T-helper 9 cell (primary cell): ENCODE measurements around the gene PRDM4.
"Not testable (repeated sequence)": the region's sequence is repeated elsewhere in the genome, so short reads cannot be mapped to it uniquely, and the experiment has no call there.

Experiments used
- DNase-seq: peaks from one replicate; pipeline ENCODE4 v3.0.0-alpha.2; 2020

The PRDM4 gene

GRCh38 chr12:107774349-107775029 lies 13.6 kb upstream of the PRDM4 start, which contains the start of gene ASCL4:
Gene ASCL4 (plus strand): TSS chr12:107774704. CDS start chr12:107775219, 515 bp downstream.
- no peak for DNase-seq

GRCh38 chr12:107767466-107767865 lies 6.5 kb upstream of the PRDM4 start:
- DNase-seq, result no peak

GRCh38 chr12:107765316-107765715 lies 4.4 kb upstream of the PRDM4 start:
- DNase-seq, result no peak

GRCh38 chr12:107764626-107765025 lies 3.7 kb upstream of the PRDM4 start:
- no peak for DNase-seq

- DNase-seq, result no peak
Measured at GRCh38 chr12:107762874-107763273, 1.9 kb upstream of the PRDM4 start.

- DNase-seq, result no peak
Measured at GRCh38 chr12:107761502-107761904, 566 bp upstream of the PRDM4 start.

- peak; percentile 22 for DNase-seq
Measured at GRCh38 chr12:107760207-107760808, 629 bp downstream of the PRDM4 start.

GRCh38 chr12:107759410-107759809 lies 1.5 kb downstream of the PRDM4 start:
- no peak for DNase-seq

GRCh38 chr12:107749083-107749482 lies 11.9 kb downstream of the PRDM4 start:
- no peak for DNase-seq

- DNase-seq, result no peak
Measured at GRCh38 chr12:107748472-107748871, 12.5 kb downstream of the PRDM4 start.

GRCh38 chr12:107736914-107737313 lies 24.0 kb downstream of the PRDM4 start:
- no peak for DNase-seq

- DNase-seq, result no peak
Measured at GRCh38 chr12:107735763-107736162, 25.2 kb downstream of the PRDM4 start.

- DNase-seq, result no peak
Measured at GRCh38 chr12:107734139-107734538, 26.8 kb downstream of the PRDM4 start.

- no peak for DNase-seq
Measured at GRCh38 chr12:107732365-107732764, 28.6 kb downstream of the PRDM4 start.

GRCh38 chr12:107731366-107731765 lies 29.6 kb downstream of the PRDM4 start:
- no peak for DNase-seq

GRCh38 chr12:107730618-107731341 lies 30.2 kb downstream of the PRDM4 start:
- no peak for DNase-seq

- not testable (repeated sequence) for DNase-seq
Measured at GRCh38 chr12:107727742-107728141, 33.2 kb downstream of the PRDM4 start.

- not testable (repeated sequence) for DNase-seq
Measured at GRCh38 chr12:107727327-107727726, 33.6 kb downstream of the PRDM4 start.

GRCh38 chr12:107718606-107719005 lies 42.3 kb downstream of the PRDM4 start:
- no peak for DNase-seq

GRCh38 chr12:107715780-107716179 lies 45.2 kb downstream of the PRDM4 start:
- no peak for DNase-seq

- not testable (repeated sequence) for DNase-seq
Measured at GRCh38 chr12:107705522-107705921, 55.4 kb downstream of the PRDM4 start.

GRCh38 chr12:107704041-107704440 lies 56.9 kb downstream of the PRDM4 start:
- DNase-seq, result no peak

GRCh38 chr12:107702106-107702505 lies 58.8 kb downstream of the PRDM4 start:
- no peak for DNase-seq

- DNase-seq, result not testable (repeated sequence)
Measured at GRCh38 chr12:107695772-107696171, 65.2 kb downstream of the PRDM4 start.
